GM23248 (cell line): Measurements from ENCODE around the gene ATF2. TPM values are rescaled to one million over a fixed set of nuclear protein-coding genes. Genes with fewer than 3 reads are reported as not detected.
"Not testable (repeated sequence)": the region's sequence is repeated elsewhere in the genome, so short reads cannot be mapped to it uniquely, and the experiment has no call there.

Experiments
- DNase-seq: peaks from one replicate; pipeline ENCODE4 v3.0.0-alpha.2; 2015
- H2AFZ ChIP-seq: fragments of 200-600 bp; sonication (generic); 2 replicates; pipeline ENCODE4 v1.6.1; 2016; ENCODE audit warnings: antibody characterized with exemption
- H3F3A ChIP-seq: fragments of 200-600 bp; sonication (generic); 2 replicates; pipeline ENCODE4 v1.6.1; 2016; ENCODE audit warnings: mild to moderate bottlenecking, antibody characterized with exemption, mixed run types; ENCODE audit not compliant: insufficient read depth
- H3K27ac ChIP-seq: fragments of 200-600 bp; sonication (generic); 2 replicates; pipeline ENCODE4 v1.5.1; 2016; ENCODE audit warnings: mild to moderate bottlenecking
- H3K27me3 ChIP-seq: fragments of 200-600 bp; sonication (generic); replicated peaks from 2 replicates; pipeline ENCODE4 v1.6.1; 2016; ENCODE audit warnings: mild to moderate bottlenecking; ENCODE audit not compliant: insufficient read depth
- H3K36me3 ChIP-seq: fragments of 200-600 bp; sonication (generic); 2 replicates; pipeline ENCODE4 v1.6.1; 2016; ENCODE audit warnings: low read depth, mild to moderate bottlenecking
- H3K4me1 ChIP-seq: fragments of 200-600 bp; sonication (generic); 2 replicates; pipeline ENCODE4 v1.6.1; 2016; ENCODE audit warnings: mild to moderate bottlenecking; ENCODE audit not compliant: insufficient read depth
- H3K4me2 ChIP-seq: fragments of 200-600 bp; sonication (generic); one replicate; pipeline ENCODE4 v1.6.1; 2016; ENCODE audit warnings: mild to moderate bottlenecking; ENCODE audit not compliant: unreplicated experiment
- H3K4me3 ChIP-seq: fragments of 200-600 bp; sonication (generic); 2 replicates; pipeline ENCODE4 v1.5.1; 2016; ENCODE audit warnings: mild to moderate bottlenecking
- H3K79me2 ChIP-seq: fragments of 200-600 bp; sonication (generic); 2 replicates; pipeline ENCODE4 v1.6.1; 2016; ENCODE audit warnings: mild to moderate bottlenecking; ENCODE audit not compliant: insufficient read depth
- H3K9ac ChIP-seq: fragments of 200-600 bp; sonication (generic); 2 replicates; pipeline ENCODE4 v1.6.1; 2016; ENCODE audit warnings: mild to moderate bottlenecking
- H3K9me2 ChIP-seq: fragments of 200-600 bp; sonication (generic); 2 replicates; pipeline ENCODE4 v1.6.1; 2016; ENCODE audit warnings: mixed run types, mild to moderate bottlenecking, moderate library complexity; ENCODE audit not compliant: insufficient read depth
- H3K9me3 ChIP-seq: fragments of 200-600 bp; sonication (generic); one replicate; pipeline ENCODE4 v1.6.1; 2017; ENCODE audit warnings: low read depth
- H4K20me1 ChIP-seq: fragments of 200-600 bp; sonication (generic); 2 replicates; pipeline ENCODE4 v1.6.0; 2016; ENCODE audit not compliant: insufficient read depth
- EZH2 ChIP-seq: fragments of 200-600 bp; sonication (generic); IDR thresholded peaks from 2 replicates; pipeline ENCODE4 v1.6.1; 2018; ENCODE audit warnings: antibody characterized with exemption, mild to moderate bottlenecking; ENCODE audit not compliant: insufficient read depth, poor library complexity, severe bottlenecking
- EZH2phosphoT487 ChIP-seq: fragments of 200-600 bp; sonication (generic); IDR thresholded peaks from 2 replicates; pipeline ENCODE4 v1.6.1; 2018; ENCODE audit warnings: antibody characterized with exemption, moderate library complexity, mild to moderate bottlenecking, low read depth; ENCODE audit not compliant: insufficient read depth
- WGBS, 2 experiments: methylation state at CpG; one replicate each; pipeline ENCODE4 v1.1.6; 2015 to 2017; ENCODE audit warnings: low lambda C conversion rate in 2 of 2, low coverage in 1 of 2; ENCODE audit errors: missing lambda C conversion rate in 2 of 2; 5-methylcytosine and 5-hydroxymethylcytosine counted together
- in situ Hi-C: fragments of 300-500 bp; cut with MboI; formaldehyde crosslinking; loops from 2 replicates; pipeline ENCODE4 v1.15.0; 2020
- polyA plus RNA-seq: library from polyadenylated mRNA; unstranded; fragments of >200 nt; fragmentation: Nextera tagmentation; extraction: Ambion mirVana; gene quantifications from 2 replicates; pipeline ENCODE4 v1.2.1, GENCODE V29; 2016
- total RNA-seq: library from RNA; depleted of rRNA; stranded (reverse); fragments of >200 nt; shearing (Covaris generic); gene quantifications from 2 replicates; pipeline ENCODE4 v1.2.3, GENCODE V29; 2014

The ATF2 gene
- total and polyA plus RNA-seq, 2 experiments from 2014 or later = 26.8 to 33.8 TPM

- Histone ChIP-seq H3K4me3 (no peak overlapping the region), H2AFZ (no peak overlapping the region), H3K4me2 (no peak overlapping the region), H3K79me2 (peaks cover 89% of the 10 kb centered on the region), H3F3A (no peaks in the 10 kb centered on the region), H3K27ac (no peak overlapping the region), H3K9me2 (no peaks in the 10 kb centered on the region), H3K27me3 (no peaks in the 10 kb centered on the region), H4K20me1 (no peaks in the 10 kb centered on the region), H3K36me3 (peaks cover 24% of the 10 kb centered on the region), H3K4me1 (no peaks in the 10 kb centered on the region), H3K9ac (no peak overlapping the region), H3K9me3 (no peaks in the 10 kb centered on the region)
- in situ Hi-C loops = no loop called here
- WGBS, 2 experiments = 89 to 93% methylated on average over 2 of the region's 2 CpGs
- TF ChIP-seq EZH2 = no peak
- no peak for TF ChIP-seq EZH2phosphoT487
- DNase-seq = no peak
These were observed 36.8 kb downstream of the ATF2 start for GRCh38 chr2:175131252-175131651.

GRCh38 chr2:175126661-175127060 lies 41.3 kb downstream of the ATF2 start:
- no peak overlapping the region for H3K9ac ChIP-seq
- H2AFZ ChIP-seq = no peak overlapping the region
- no peaks in the 10 kb centered on the region for H4K20me1 ChIP-seq
- no peak overlapping the region for H3K4me3 ChIP-seq
- H3K27me3 ChIP-seq = no peaks in the 10 kb centered on the region
- no peak for DNase-seq
- whole genome bisulfite sequencing, 2 experiments = 94 to 100% methylated on average over 1 of the region's 1 CpG
- H3K4me2 ChIP-seq = no peak overlapping the region
- peaks cover 21% of the 10 kb centered on the region for H3K36me3 ChIP-seq
- no peaks in the 10 kb centered on the region for H3F3A ChIP-seq
- no peaks in the 10 kb centered on the region for H3K4me1 ChIP-seq
- no peaks in the 10 kb centered on the region for H3K9me3 ChIP-seq
- H3K9me2 ChIP-seq = no peaks in the 10 kb centered on the region
- H3K27ac ChIP-seq = no peak overlapping the region
- peaks cover 85% of the 10 kb centered on the region for H3K79me2 ChIP-seq
- TF ChIP-seq EZH2phosphoT487 (no peak), EZH2 (no peak)
- in situ Hi-C loops = no loop called here

- Histone ChIP-seq H3K27ac (no peak overlapping the region), H3K4me3 (no peak overlapping the region), H3K79me2 (peaks cover 77% of the 10 kb centered on the region), H3F3A (no peaks in the 10 kb centered on the region), H3K27me3 (no peaks in the 10 kb centered on the region), H3K4me2 (no peak overlapping the region), H4K20me1 (no peaks in the 10 kb centered on the region), H3K9me3 (no peaks in the 10 kb centered on the region), H3K36me3 (peaks cover 15% of the 10 kb centered on the region; the same call in 1 of the 2 replicates), H2AFZ (no peak overlapping the region), H3K9ac (no peak overlapping the region), H3K9me2 (no peaks in the 10 kb centered on the region), H3K4me1 (no peaks in the 10 kb centered on the region)
- TF ChIP-seq EZH2 (no peak), EZH2phosphoT487 (no peak)
- in situ Hi-C loops = no loop called here
- no peak for DNase-seq
- WGBS, 2 experiments = 97 to 99% methylated on average over 3 of the region's 3 CpGs
These were observed 44.7 kb downstream of the ATF2 start for GRCh38 chr2:175123254-175123653.

GRCh38 chr2:175111200-175111657 lies 56.8 kb downstream of the ATF2 start:
- H2AFZ ChIP-seq = no peak overlapping the region
- no peaks in the 10 kb centered on the region for H3K27me3 ChIP-seq
- H3K9ac ChIP-seq = no peak overlapping the region
- no peaks in the 10 kb centered on the region for H3K9me2 ChIP-seq
- no peak overlapping the region for H3K4me2 ChIP-seq
- H3K9me3 ChIP-seq = no peaks in the 10 kb centered on the region
- peak; percentile 57 for DNase-seq
- H3K79me2 ChIP-seq = peaks cover 9% of the 10 kb centered on the region; the same call in 1 of the 2 replicates
- peaks cover 44% of the 10 kb centered on the region for H3K36me3 ChIP-seq
- H4K20me1 ChIP-seq = no peaks in the 10 kb centered on the region
- TF ChIP-seq EZH2 = no peak
- TF ChIP-seq EZH2phosphoT487 = no peak
- no peak overlapping the region for H3K4me3 ChIP-seq
- H3K4me1 ChIP-seq = no peaks in the 10 kb centered on the region
- in situ Hi-C loops = no loop called here
- H3F3A ChIP-seq = peaks cover 32% of the 10 kb centered on the region
- H3K27ac ChIP-seq = no peak overlapping the region
- 89 to 95% methylated on average over 3 of the region's 3 CpGs for whole genome bisulfite sequencing, 2 experiments

- H3K4me2 ChIP-seq, H3K79me2 ChIP-seq, H3K9me3 ChIP-seq, H3K9ac ChIP-seq, H4K20me1 ChIP-seq, in situ Hi-C loops, H3K4me3 ChIP-seq, H3K27me3 ChIP-seq, H3K4me1 ChIP-seq, H3K27ac ChIP-seq, H3K9me2 ChIP-seq, DNase-seq, H2AFZ ChIP-seq: not testable (repeated sequence)
- 94 to 98% methylated on average over 10 to 33 of the region's 39 CpGs for WGBS, 2 experiments
- Histone ChIP-seq H3K36me3 (peaks cover 19% of the 10 kb centered on the region), H3F3A (peaks cover 17% of the 10 kb centered on the region)
These were observed 59.9 kb downstream of the ATF2 start for GRCh38 chr2:175108091-175108490.
